Skin of body (tissue), 2 donors: Measurements from ENCODE around the gene GPLD1. TPM values are rescaled to one million over a fixed set of nuclear protein-coding genes. Genes with fewer than 3 reads are reported as not detected.
"Not testable (repeated sequence)": the region's sequence is repeated elsewhere in the genome, so short reads cannot be mapped to it uniquely, and the experiment has no call there.

Experiments used
- DNase-seq: peaks from one replicate; lab custom pipeline; 2025; lab: John Stamatoyannopoulos, UW
- total RNA-seq: library from RNA; depleted of rRNA; stranded (reverse); fragments of >200 nt; gene quantifications from one replicate; pipeline ENCODE4 v1.2.3, GENCODE V29; 2014

Gene GPLD1
- total RNA-seq, 1 donor from 2014 or later = 10.2 TPM

GRCh38 chr6:24382891-24383494 is 106.4 kb downstream of the GPLD1 start:
- DNase-seq = not testable (repeated sequence)

- DNase-seq = no peak
Observed at GRCh38 chr6:24382220-24382540, 107.2 kb downstream of the GPLD1 start.

GRCh38 chr6:24381476-24382219 is 107.7 kb downstream of the GPLD1 start:
- no peak for DNase-seq

GRCh38 chr6:24378473-24379097 is 110.8 kb downstream of the GPLD1 start:
- no peak for DNase-seq

Other genes starting within 250 kb of the GPLD1 start
- gene DCDC2, start 131.5 kb downstream of the GPLD1 start, total RNA-seq = 1.2 TPM
- gene MRS2, start 86.6 kb downstream of the GPLD1 start, total RNA-seq = 14.4 TPM
- 7.7 TPM for gene ALDH5A1, start 5.4 kb upstream of the GPLD1 start, total RNA-seq
- 0.20 TPM for gene KIAA0319, start 156.6 kb upstream of the GPLD1 start, total RNA-seq
- 27.1 TPM for gene TDP2, start 177.3 kb upstream of the GPLD1 start, total RNA-seq
- 4.3 TPM for gene ACOT13, start 177.5 kb upstream of the GPLD1 start, total RNA-seq
- gene C6orf62, start 229.6 kb upstream of the GPLD1 start, total RNA-seq = 45.5 TPM